ENCODE data around the gene MACROD2.

DNA sequence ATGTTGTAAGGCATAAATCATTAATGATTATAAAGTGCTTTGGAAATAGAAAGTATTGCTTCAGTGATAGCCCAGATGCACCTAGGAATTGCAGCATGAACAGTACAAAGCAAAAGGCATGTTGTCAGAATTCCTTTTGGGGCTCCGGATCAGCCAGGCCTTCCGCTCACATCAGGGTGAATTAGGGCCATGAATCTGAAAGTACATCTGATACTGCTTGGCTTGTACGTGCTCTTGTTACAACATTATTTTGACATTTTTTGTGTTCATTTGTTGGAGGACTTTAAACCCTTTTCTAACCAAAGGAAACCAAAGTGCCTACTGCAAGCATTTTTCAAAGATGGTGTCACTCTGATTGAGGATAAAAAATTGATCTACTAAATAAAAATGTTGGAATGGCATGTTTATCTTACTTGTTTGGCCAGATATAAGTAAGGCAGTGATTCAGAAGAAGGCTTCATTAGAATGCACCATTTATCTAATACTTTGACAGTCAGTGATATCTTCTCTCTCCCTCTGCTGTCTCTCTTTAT lies 1347.7 kb downstream of the MACROD2 start:
- TF ChIP-seq CTCF (IDR thresholded peaks at IDR 0.05) (no peak), POLR2A (IDR thresholded peaks at IDR 0.05) (no peak)

Data from body of pancreas (tissue), 4 donors.